ENCODE data around the gene IL6. TPM values are rescaled to one million over a fixed set of nuclear protein-coding genes. Genes with fewer than 3 reads are reported as not detected.

IL6 gene
- total and polyA plus RNA-seq, 10 donors: 1.8 to 11.8 (median 4.1) TPM

DNA sequence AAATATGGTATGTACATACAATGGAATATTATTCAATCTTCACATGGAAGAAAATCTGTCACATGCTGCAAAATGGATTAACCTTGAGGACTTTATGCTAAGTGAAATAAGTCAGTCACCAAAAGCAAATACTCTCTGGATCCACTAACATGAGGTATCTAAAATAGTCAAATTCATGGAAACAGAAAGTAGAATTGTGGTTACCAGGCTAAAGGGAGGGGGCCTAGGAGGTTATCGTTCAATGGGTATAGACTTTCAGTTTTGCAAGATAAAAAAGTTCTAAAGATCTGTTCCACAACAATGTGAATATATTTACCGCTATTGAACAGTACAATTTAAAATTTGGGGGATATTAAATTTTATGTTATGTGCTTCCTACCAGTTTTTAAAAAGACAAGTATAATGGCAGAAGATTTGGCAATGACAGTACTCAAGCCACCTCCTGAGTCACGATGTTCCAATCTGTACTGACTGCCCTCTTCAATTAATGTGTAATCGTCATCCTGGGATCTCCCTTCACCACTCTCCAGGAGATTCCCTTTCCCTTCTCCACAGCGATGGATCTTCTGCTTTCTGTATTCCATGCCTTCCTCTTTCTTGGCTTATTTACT, 32.3 kb upstream of the IL6 start:
- 63 to 76% (median 68%) methylated on average over 5 of the region's 5 CpGs for WGBS, 5 donors
- peak overlapping the region in 6 of 8 donors; percentile 4 to 76 (median 57) for H3K27ac ChIP-seq
- no peaks in the 10 kb centered on the region for H3K36me3 ChIP-seq
- H3K27me3 ChIP-seq (replicated peaks in 1 of 7): no peaks in the 10 kb centered on the region
- no peak for DNase-seq
- H3K4me3 ChIP-seq: no peak overlapping the region
- H3K4me1 ChIP-seq: peaks cover 15 to 61% (median 49%) of the 10 kb centered on the region in 6 donors
- intact Hi-C loops (cut with DNase I; ENCODE audit: low total_unique reads): no loop called here
- H3K9me3 ChIP-seq: no peaks in the 10 kb centered on the region
- TF ChIP-seq POLR2AphosphoS5 (IDR thresholded peaks at IDR 0.05): no peak
- no peak for TF ChIP-seq POLR2A (IDR thresholded peaks at IDR 0.05)

DNA sequence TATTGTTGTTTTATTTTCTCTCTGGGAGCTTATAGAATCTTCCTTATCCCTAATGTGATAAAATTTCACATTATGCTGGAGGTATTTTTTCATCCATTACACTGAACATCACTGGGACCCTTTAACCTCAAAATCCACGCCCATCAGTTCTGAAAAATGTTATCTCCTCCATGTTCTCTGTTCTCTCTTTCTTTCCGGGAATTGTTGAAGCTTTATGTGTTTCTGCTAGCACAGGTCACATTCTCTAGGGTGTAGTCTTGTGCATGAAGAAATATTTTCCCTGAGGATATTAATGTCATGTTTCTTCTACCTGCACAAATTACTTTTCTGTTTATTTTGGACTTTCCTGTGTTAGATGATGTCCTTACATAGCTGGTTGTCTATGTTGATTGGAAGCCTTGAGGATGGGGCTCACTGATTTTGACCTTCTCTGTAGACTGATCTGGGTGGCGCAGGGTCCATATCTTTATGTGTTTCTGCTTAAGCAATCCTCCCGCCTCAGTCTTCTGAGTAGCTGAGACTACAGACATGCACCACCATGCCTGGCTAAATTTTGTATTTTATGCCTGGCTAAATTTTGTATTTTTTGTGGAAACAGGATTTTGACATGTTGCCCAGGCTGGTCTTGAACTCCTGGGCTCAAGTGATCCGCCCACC, 31.4 kb upstream of the IL6 start:
- Histone ChIP-seq H3K9me3 (no peaks in the 10 kb centered on the region), H3K4me3 (no peak overlapping the region), H3K27ac (peak overlapping the region in 6 of 8 donors; percentile 9 to 76 (median 63)), H3K27me3 (replicated peaks in 1 of 7) (no peaks in the 10 kb centered on the region), H3K36me3 (no peaks in the 10 kb centered on the region), H3K4me1 (peaks cover 15 to 70% (median 57%) of the 10 kb centered on the region in 6 donors)
- 91 to 96% (median 95%) methylated on average over 5 of the region's 5 CpGs for WGBS, 5 donors
- DNase-seq: no peak
- intact Hi-C loops (cut with DNase I; ENCODE audit: low total_unique reads): no loop called here
- TF ChIP-seq CTCF (IDR thresholded peaks at IDR 0.05 in 8 of 11, conservative IDR thresholded peaks at IDR 0.05 in 3 of 11) (no peak), POLR2AphosphoS5 (IDR thresholded peaks at IDR 0.05) (no peak), POLR2A (IDR thresholded peaks at IDR 0.05) (no peak)

DNA sequence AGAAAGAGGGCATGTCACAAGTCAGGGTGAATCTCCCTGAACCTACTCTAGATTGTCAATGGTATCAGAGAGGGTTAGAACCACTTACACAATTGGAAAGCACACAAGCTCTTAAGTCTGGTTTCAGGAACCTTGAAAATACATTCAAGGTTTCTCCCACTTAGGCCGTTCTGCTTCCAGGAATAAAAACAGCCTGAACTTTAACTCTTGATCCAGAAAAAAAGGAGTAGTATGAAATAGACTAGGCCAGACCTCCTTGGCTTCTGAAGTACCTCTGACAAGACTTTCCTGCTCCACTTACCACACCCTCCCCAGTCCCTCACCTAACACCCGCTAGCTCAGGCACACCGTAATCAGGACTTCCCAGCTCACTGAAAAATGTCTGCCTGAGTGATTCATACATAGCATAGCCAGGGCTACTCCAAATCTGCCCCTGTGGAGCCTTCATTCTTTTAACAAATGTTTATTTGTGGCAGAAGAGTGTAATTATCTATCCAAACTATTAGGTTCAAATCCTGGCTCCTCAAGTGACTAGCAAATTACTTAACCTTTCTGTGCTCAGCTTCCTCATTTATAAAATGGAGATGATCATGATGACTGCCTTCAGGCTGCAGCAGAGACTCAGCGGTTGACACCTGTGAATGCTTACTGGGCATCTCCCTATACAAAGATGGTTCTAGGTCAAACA, 30.3 kb upstream of the IL6 start:
- peaks cover 21 to 80% (median 65%) of the 10 kb centered on the region in 6 donors for H3K4me1 ChIP-seq
- H3K27me3 ChIP-seq (replicated peaks in 1 of 7): no peaks in the 10 kb centered on the region
- H3K27ac ChIP-seq: peak overlapping the region; percentile 40 to 76 (median 64)
- TF ChIP-seq POLR2A (IDR thresholded peaks at IDR 0.05) (no peak), CTCF (IDR thresholded peaks at IDR 0.05 in 8 of 11, conservative IDR thresholded peaks at IDR 0.05 in 3 of 11) (no peak), POLR2AphosphoS5 (IDR thresholded peaks at IDR 0.05) (no peak)
- no peak overlapping the region for H3K4me3 ChIP-seq
- no peaks in the 10 kb centered on the region for H3K36me3 ChIP-seq
- DNase-seq: no peak
- intact Hi-C loops (cut with DNase I; ENCODE audit: low total_unique reads): no loop called here
- no peaks in the 10 kb centered on the region for H3K9me3 ChIP-seq
- WGBS, 5 donors: 60 to 66% (median 64%) methylated on average over 4 of the region's 4 CpGs

GRCh38 chr7:22697322-22697859, 29.6 kb upstream of the IL6 start:
- 60 to 91% (median 84%) methylated on average over 2 of the region's 2 CpGs for WGBS, 5 donors
- Histone ChIP-seq H3K4me1 (peaks cover 21 to 87% (median 68%) of the 10 kb centered on the region in 6 donors), H3K4me3 (no peak overlapping the region), H3K9me3 (no peaks in the 10 kb centered on the region), H3K27me3 (replicated peaks in 1 of 7) (no peaks in the 10 kb centered on the region), H3K36me3 (no peaks in the 10 kb centered on the region), H3K27ac (peak overlapping the region in 7 of 8 donors; percentile 36 to 76 (median 59))
- TF ChIP-seq POLR2AphosphoS5 (IDR thresholded peaks at IDR 0.05) (no peak), CTCF (IDR thresholded peaks at IDR 0.05 in 8 of 11, conservative IDR thresholded peaks at IDR 0.05 in 3 of 11) (no peak), POLR2A (IDR thresholded peaks at IDR 0.05) (no peak)
- intact Hi-C loops (cut with DNase I; ENCODE audit: low total_unique reads): no loop called here
- DNase-seq: no peak

Measured in spleen (tissue), 11 donors.